Fibroblast of upper back skin (primary cell): ENCODE data around the gene BEND5.
A peak's percentile ranks its signal among the peaks of the same experiment; 100 is the strongest.

Experiments used
- DNase-seq: peaks from one replicate; pipeline ENCODE4 v3.0.0-alpha.2; 2013

The BEND5 gene

DNA sequence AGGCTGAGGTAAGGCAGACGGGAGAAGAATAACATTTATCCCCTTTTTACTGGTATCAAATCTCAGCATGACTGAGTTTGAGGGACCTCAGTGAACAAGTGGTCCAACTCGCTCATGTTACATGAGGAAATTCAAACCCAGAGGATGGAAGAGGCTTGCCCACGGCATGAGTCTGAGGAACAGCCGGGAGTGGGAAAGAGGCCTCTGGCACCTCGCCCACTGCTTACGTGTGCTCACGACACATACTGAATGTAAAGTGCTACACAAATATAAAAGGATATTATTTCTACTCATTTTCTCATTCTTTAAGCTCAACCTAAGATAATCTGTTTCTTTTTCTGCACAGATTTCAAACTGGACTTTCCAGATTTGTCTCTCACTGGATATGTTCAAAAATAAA, 14.7 kb downstream of the BEND5 start:
- peak; percentile 48 for DNase-seq

- peak; percentile 68 for DNase-seq
These were observed 15.3 kb downstream of the BEND5 start for GRCh38 chr1:48761411-48761810.

GRCh38 chr1:48760857-48761256, 15.8 kb downstream of the BEND5 start:
- DNase-seq: no peak

DNA sequence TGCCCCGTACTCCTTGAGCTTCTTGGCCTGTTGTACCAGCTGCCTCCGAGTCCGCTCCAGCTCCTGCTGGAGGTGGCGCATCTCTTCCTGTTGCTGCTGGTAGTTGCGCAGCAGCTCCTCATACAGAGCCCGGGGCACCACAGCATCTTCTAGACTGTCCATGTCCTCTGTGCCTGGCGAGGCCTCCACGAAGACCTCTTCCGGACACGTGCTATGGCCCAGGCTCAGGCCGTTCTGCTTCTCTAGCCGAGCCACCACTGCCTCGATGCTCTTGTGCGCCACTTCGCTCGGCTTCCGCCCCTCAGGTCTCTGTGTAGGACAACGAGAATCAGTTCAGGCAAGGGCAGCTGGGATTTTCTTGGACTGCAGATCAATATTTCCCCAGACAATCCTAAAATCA, 17.7 kb downstream of the BEND5 start:
- DNase-seq: no peak

- DNase-seq: no peak
These were observed 19.3 kb downstream of the BEND5 start for GRCh38 chr1:48757363-48757762.

GRCh38 chr1:48756683-48757316, 19.9 kb downstream of the BEND5 start:
- no peak for DNase-seq

DNA sequence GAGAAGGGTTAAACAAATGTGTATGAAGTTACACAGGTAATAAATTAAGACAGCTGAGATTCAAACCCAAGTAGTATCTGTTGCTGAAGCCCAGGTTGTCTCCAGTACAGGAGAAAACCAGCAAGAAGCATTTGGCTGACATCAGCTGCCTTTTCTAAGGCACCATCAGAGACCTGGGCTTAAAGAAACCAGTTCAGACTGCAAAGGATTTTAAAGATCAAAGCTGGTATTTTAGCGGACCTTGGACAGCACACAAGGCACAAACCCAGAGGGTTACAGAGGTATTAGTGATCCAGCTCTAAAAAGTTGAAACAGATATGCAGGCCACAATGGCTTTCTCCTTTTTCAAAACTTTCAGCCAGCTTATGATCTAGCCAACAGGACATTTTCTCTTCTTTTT, 23.4 kb downstream of the BEND5 start:
- DNase-seq: no peak

GRCh38 chr1:48750109-48750508, 26.6 kb downstream of the BEND5 start:
- no peak for DNase-seq

GRCh38 chr1:48749068-48749467, 27.6 kb downstream of the BEND5 start:
- no peak for DNase-seq

DNA sequence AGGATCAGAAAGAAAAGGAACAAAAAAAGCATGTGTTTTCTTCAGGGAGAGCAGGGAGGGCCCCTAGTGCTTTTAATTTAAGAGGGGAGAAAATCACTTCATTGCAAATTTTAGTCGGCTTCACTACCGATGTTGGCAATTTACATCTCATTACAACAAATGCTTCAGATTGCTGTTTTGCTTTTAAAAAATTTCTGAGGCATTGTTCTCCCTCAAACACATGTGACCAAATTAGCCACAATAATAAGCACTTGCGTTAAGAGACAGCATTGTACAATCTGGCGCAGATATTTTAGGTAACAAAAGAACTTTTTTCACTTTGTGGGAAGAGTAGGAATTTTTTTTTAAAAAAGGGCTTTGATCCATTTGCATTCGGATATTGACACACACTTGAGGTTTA, 29.8 kb downstream of the BEND5 start:
- DNase-seq: no peak

DNA sequence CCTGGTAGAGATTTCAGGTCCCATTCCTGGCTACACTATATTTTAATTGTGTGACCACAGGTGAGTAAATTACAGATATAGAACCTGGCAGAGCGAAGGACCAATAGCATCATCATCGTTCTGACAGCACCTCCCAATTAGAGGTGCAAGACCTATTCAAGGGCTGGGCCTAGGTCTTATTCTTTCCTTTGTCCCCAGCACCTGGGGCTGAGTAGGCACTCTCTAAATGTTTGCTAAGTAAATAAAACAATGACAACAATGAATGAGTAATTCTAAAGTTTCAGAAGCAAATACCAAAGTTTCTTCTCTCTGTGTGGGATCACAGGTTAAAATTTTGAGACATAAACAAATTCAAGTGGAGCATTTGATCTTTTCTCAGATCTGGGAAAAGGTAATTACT, 32.7 kb downstream of the BEND5 start:
- no peak for DNase-seq

DNA sequence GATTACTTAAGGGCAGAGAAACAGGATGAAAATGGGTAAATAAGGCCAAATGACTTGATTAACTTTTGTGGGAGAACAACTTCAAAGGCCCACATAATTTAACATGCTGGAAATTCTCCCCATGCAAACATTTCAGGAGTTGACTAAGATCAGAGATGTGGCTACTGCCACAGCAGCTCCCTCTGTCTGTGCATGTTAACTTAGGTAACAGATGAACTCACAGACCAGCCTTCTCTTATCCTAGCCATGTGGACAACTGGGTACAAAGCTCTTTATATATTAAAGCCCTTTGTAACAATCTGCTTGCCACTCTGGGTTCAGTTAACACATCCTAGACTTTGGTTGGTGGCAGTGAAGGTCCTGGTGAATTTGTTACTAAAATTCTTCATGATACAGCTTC, 33.2 kb downstream of the BEND5 start:
- DNase-seq: no peak

- DNase-seq: no peak
These were observed 35.3 kb downstream of the BEND5 start for GRCh38 chr1:48741380-48741779.

GRCh38 chr1:48740621-48741020, 36.1 kb downstream of the BEND5 start:
- DNase-seq: no peak

GRCh38 chr1:48739091-48739490, 37.6 kb downstream of the BEND5 start:
- no peak for DNase-seq

DNA sequence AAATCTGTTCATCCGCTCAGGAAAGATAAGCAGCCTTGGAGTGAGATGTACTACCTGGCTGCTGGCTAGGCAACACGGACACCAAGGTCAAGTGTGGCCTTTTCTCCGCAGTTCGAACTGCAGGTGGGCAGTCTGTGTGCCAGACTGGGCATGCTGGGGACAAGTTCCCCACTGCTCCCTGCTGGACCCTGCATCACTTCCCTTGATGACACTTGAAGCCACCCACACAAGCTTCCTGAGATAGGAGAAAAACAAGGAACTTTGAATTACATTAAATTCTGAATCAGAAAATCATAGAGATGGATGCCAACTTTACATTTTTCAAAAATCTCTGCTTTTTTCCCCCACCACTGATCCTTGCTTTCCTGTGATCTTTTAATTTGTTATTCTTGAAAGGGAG, 38.3 kb downstream of the BEND5 start:
- DNase-seq: no peak

- DNase-seq: no peak
These were observed 40.9 kb downstream of the BEND5 start for GRCh38 chr1:48735796-48736195.

- DNase-seq: no peak
These were observed 46.4 kb downstream of the BEND5 start for GRCh38 chr1:48730164-48730910.

- DNase-seq: no peak
These were observed 48.1 kb downstream of the BEND5 start for GRCh38 chr1:48728584-48728983.

DNA sequence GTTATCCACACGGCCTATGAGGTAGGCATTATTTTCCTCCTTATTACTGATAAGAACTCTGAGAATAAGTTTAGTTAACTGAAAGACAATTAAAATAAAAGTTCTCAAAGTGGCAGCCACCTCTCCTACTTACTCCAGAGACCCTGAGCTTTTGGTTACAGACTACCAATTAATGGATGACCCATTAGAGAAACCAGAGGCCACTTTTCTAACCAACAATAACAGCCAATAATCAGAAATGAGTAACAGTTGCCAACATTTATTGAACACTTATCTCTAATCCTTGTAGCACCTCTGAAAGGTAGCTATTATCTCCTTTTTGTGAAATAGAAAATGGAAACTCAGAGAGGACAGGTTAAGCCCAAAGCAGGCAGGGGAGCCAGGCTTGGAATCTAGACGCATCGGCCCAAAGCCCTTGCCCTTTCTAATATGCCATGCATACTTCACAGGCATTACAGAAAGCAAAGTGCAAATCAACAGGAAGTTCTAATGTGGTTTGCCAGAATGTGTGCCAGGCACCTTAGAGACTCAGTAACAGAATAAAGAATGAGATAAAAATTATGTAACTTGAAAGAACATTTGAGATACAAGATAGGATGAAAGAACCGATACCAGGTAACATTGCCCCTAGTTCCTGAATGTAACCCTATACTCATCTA, 50.0 kb downstream of the BEND5 start:
- DNase-seq: no peak

GRCh38 chr1:48726139-48726538, 50.6 kb downstream of the BEND5 start:
- no peak for DNase-seq

- DNase-seq: peak; percentile 8
These were observed 51.2 kb downstream of the BEND5 start for GRCh38 chr1:48725341-48726046.

- DNase-seq: no peak
These were observed 55.8 kb downstream of the BEND5 start for GRCh38 chr1:48720929-48721328.

DNA sequence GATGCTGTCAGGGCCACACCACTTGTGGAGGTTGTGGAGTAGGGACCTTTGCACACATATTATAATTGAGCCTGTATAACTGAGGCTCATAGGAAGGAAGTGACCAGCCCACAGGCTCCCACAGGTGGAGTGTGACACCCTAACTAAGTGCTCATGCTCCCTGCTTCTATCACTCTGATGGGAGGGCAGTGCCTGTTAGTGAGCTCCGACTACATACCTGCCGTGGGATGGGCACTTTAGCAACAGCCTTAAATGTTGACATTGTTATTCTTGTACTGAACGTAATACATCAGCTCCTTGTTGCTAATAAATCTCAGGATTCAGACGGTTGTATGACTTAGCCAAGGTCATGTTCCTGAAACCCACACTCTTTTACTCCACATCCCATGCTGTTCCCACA, 58.0 kb downstream of the BEND5 start:
- DNase-seq: no peak
